GM12801 (cell line): ENCODE measurements around the gene COL4A2.

Experiments
- TF ChIP-seq, protein P1 (sequence below): IDR thresholded peaks from one replicate; pipeline ENCODE4 v1.5.1; 2011; ENCODE audit warnings: control low read depth; ENCODE audit not compliant: insufficient read length; ENCODE audit errors: extremely low read depth

Gene COL4A2

DNA sequence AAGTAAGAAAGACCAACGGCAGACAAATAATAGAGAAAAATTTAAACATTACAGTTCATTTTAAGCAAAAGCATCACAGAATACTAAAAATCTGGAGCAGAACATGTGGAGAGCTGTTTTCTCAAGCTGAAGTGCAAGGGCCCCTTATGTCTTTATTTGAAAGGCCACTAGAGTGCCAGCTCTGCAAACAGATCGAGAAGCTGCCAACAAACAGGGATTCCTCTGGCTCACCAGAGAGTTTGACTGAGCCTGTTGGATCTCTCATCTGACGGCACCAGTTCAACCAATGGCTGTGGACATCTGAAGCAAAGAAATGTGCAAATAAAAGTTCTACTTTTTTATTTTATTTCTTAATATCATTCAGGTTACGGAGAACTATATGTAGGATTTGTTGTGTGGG is 119.7 kb downstream of the COL4A2 start:
- TF ChIP-seq, protein P1, sequence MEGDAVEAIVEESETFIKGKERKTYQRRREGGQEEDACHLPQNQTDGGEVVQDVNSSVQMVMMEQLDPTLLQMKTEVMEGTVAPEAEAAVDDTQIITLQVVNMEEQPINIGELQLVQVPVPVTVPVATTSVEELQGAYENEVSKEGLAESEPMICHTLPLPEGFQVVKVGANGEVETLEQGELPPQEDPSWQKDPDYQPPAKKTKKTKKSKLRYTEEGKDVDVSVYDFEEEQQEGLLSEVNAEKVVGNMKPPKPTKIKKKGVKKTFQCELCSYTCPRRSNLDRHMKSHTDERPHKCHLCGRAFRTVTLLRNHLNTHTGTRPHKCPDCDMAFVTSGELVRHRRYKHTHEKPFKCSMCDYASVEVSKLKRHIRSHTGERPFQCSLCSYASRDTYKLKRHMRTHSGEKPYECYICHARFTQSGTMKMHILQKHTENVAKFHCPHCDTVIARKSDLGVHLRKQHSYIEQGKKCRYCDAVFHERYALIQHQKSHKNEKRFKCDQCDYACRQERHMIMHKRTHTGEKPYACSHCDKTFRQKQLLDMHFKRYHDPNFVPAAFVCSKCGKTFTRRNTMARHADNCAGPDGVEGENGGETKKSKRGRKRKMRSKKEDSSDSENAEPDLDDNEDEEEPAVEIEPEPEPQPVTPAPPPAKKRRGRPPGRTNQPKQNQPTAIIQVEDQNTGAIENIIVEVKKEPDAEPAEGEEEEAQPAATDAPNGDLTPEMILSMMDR = no peak

GRCh38 chr13:110428313-110428712 is 121.2 kb downstream of the COL4A2 start:
- TF ChIP-seq, protein P1 = no peak

GRCh38 chr13:110430391-110431336 is 123.6 kb downstream of the COL4A2 start:
- TF ChIP-seq, protein P1 = no peak

- TF ChIP-seq, protein P1 = no peak
Measured at GRCh38 chr13:110431425-110432294, 124.6 kb downstream of the COL4A2 start.

GRCh38 chr13:110432522-110432921 is 125.4 kb downstream of the COL4A2 start:
- TF ChIP-seq, protein P1 = no peak

DNA sequence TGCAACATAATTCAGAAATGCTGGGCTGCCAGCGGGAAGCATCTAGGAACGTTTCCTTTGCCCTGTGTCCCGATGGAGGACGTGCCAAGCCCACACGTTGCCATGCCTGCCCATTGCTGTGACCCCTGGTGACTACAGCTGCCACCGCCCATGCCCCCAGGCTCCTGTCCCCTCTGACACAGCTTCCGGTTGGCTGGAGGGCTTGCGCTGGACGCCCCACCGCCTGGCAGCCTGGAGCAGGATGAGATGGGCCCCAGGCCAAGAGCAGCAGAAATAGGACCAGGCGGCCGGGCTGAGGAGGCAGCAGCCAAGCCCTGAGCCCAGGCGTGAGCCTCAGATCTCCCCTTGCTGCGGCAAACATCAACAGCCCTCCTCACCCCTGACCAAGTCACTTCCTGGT is 125.9 kb downstream of the COL4A2 start:
- TF ChIP-seq, protein P1 = no peak

- TF ChIP-seq, protein P1 = no peak
Measured at GRCh38 chr13:110434629-110435028, 127.5 kb downstream of the COL4A2 start.
